H1 (cell line): ENCODE data around the gene SIGLEC12. TPM values are rescaled to one million over a fixed set of nuclear protein-coding genes. Genes with fewer than 3 reads are reported as not detected.

Experiments used
- CTCF ChIA-PET: fragments of 300-600 bp; sonication (Branson Sonifier 250); formaldehyde crosslinking; loops from one replicate; lab custom pipeline; 2021; ENCODE audit not compliant: partially characterized antibody; lab: Charles Lee
- POLR2A ChIA-PET: fragments of 300-600 bp; sonication (Branson Sonifier 250); formaldehyde crosslinking; loops from one replicate; lab custom pipeline; 2021; ENCODE audit warnings: inconsistent platforms; ENCODE audit not compliant: partially characterized antibody; lab: Charles Lee
- DNase-seq, 2 experiments: peaks; one replicate each; pipeline versions ENCODE4 v3.0.0 to v3.0.0-alpha.2; 2010 to 2022; ENCODE audit warnings: low spot score in 2 of 2, low read depth in 1 of 2, mixed read lengths in 1 of 2
- FAIRE-seq: peaks from 2 replicates; lab custom pipeline; 2011; peaks lifted over from hg19 to GRCh38; lab: Jason Lieb, UNC
- H2AFZ ChIP-seq: 2 replicates; pipeline ENCODE4 v1.8.1; 2012; ENCODE audit warnings: low read length, inconsistent platforms
- H2AK5ac ChIP-seq: 2 replicates; pipeline ENCODE4 v1.6.1; 2013; ENCODE audit warnings: low read depth, low read length
- H2BK120ac ChIP-seq: replicated peaks from 2 replicates; pipeline ENCODE3; 2013; ENCODE audit warnings: low read depth, low read length, inconsistent platforms
- H2BK12ac ChIP-seq: 2 replicates; pipeline ENCODE4 v1.6.1; 2013; ENCODE audit warnings: low read depth, low read length
- H2BK15ac ChIP-seq: 2 replicates; pipeline ENCODE4 v1.6.1; 2013; ENCODE audit warnings: low read length
- H2BK20ac ChIP-seq: 2 replicates; pipeline ENCODE4 v1.6.1; 2013; ENCODE audit warnings: low read length
- H2BK5ac ChIP-seq: 2 replicates; pipeline ENCODE4 v1.6.1; 2013; ENCODE audit warnings: low read depth, low read length
- H3K14ac ChIP-seq: 2 replicates; pipeline ENCODE4 v1.6.1; 2013; ENCODE audit warnings: inconsistent platforms; ENCODE audit not compliant: insufficient read length
- H3K18ac ChIP-seq: 2 replicates; pipeline ENCODE4 v1.6.1; 2013; ENCODE audit warnings: low read length; ENCODE audit errors: extremely low read depth
- H3K23ac ChIP-seq: 2 replicates; pipeline ENCODE4 v1.6.1; 2013; ENCODE audit warnings: inconsistent platforms; ENCODE audit not compliant: insufficient read length
- H3K23me2 ChIP-seq: 2 replicates; pipeline ENCODE4 v1.6.1; 2013; ENCODE audit warnings: low read depth, low read length
- H3K27ac ChIP-seq: 2 replicates; pipeline ENCODE4 v1.6.1; 2011; ENCODE audit warnings: low read depth, low read length, inconsistent platforms
- H3K27me3 ChIP-seq, 4 experiments: replicated peaks in 1 of 4; 1 replicate in 1 of 4; 2 replicates in 3 of 4; pipeline versions ENCODE4 v1.6.1 to v1.8.1; 2011 to 2013; ENCODE audit warnings: low read length in 3 of 4, mild to moderate bottlenecking in 3 of 4, inconsistent platforms in 2 of 4, mixed read lengths in 2 of 4, moderate library complexity in 1 of 4; ENCODE audit not compliant: control insufficient read depth in 3 of 4, insufficient read depth in 3 of 4; ENCODE audit errors: extremely low read depth in 1 of 4
- H3K36me3 ChIP-seq, 4 experiments: 2 replicates each; pipeline versions ENCODE4 v1.6.1 to v1.8.1; 2011 to 2013; ENCODE audit warnings: mild to moderate bottlenecking in 4 of 4, low read length in 3 of 4, moderate library complexity in 2 of 4, control low read depth in 1 of 4, inconsistent platforms in 1 of 4; ENCODE audit not compliant: insufficient read depth in 4 of 4, control insufficient read depth in 2 of 4
- H3K4ac ChIP-seq: replicated peaks from 2 replicates; pipeline ENCODE3; 2013; ENCODE audit warnings: low read length, low read depth, mixed read lengths, inconsistent platforms; ENCODE audit not compliant: insufficient read length
- H3K4me1 ChIP-seq, 4 experiments: replicated peaks in 1 of 4; 1 replicate in 1 of 4; 2 replicates in 3 of 4; pipeline versions ENCODE4 v1.6.1 to v1.8.1; 2011 to 2013; ENCODE audit warnings: low read length in 3 of 4, inconsistent platforms in 2 of 4, mixed read lengths in 1 of 4; ENCODE audit not compliant: insufficient read depth in 4 of 4, control insufficient read depth in 3 of 4
- H3K4me2 ChIP-seq, 2 experiments: 2 replicates each; pipeline versions ENCODE4 v1.6.1 to v1.8.1; 2011 to 2013; ENCODE audit warnings: low read depth in 2 of 2, low read length in 2 of 2, control low read depth in 1 of 2, inconsistent platforms in 1 of 2, mild to moderate bottlenecking in 1 of 2; ENCODE audit not compliant: insufficient read depth in 1 of 2
- H3K4me3 ChIP-seq, 4 experiments: fragments of 200-600, 300-600 bp in 1 of 4; sonication (generic), shearing (Covaris generic), sonication (Bioruptor Twin) in 1 of 4; 2 replicates each; pipeline versions ENCODE4 v1.5.1 to v1.8.1; 2011 to 2016; ENCODE audit warnings: low read length in 4 of 4, low read depth in 3 of 4, control low read depth in 2 of 4, inconsistent platforms in 2 of 4, mild to moderate bottlenecking in 2 of 4, mixed read lengths in 1 of 4, moderate library complexity in 1 of 4; ENCODE audit not compliant: insufficient read depth in 2 of 4; ENCODE audit errors: extremely low read depth in 1 of 4
- H3K56ac ChIP-seq: replicated peaks from 2 replicates; pipeline ENCODE3; 2013; ENCODE audit warnings: low read depth, mild to moderate bottlenecking, mixed read lengths, low read length, inconsistent platforms; ENCODE audit not compliant: insufficient read length
- H3K79me1 ChIP-seq: 2 replicates; pipeline ENCODE4 v1.6.1; 2013; ENCODE audit warnings: low read depth, low read length, control low read depth
- H3K79me2 ChIP-seq, 2 experiments: 2 replicates each; pipeline versions ENCODE4 v1.6.1 to v1.8.1; 2012 to 2013; ENCODE audit warnings: low read length in 2 of 2, mild to moderate bottlenecking in 2 of 2, inconsistent platforms in 1 of 2; ENCODE audit not compliant: insufficient read depth in 2 of 2, control insufficient read depth in 1 of 2
- H3K9ac ChIP-seq, 4 experiments: replicated peaks in 1 of 4; 1 replicate in 1 of 4; 2 replicates in 3 of 4; pipeline versions ENCODE4 v1.6.1 to v1.8.1; 2011 to 2013; ENCODE audit warnings: low read depth in 3 of 4, low read length in 3 of 4, control low read depth in 2 of 4, mild to moderate bottlenecking in 2 of 4, moderate library complexity in 2 of 4, inconsistent platforms in 1 of 4; ENCODE audit errors: extremely low read depth in 1 of 4
- H3K9me3 ChIP-seq, 2 experiments: 2 replicates each; pipeline versions ENCODE4 v1.6.1 to v1.8.1; 2012 to 2013; ENCODE audit warnings: mild to moderate bottlenecking in 2 of 2, moderate library complexity in 2 of 2, control low read depth in 1 of 2, inconsistent platforms in 1 of 2, low read depth in 1 of 2, low read length in 1 of 2, mixed read lengths in 1 of 2; ENCODE audit not compliant: insufficient read depth in 2 of 2
- H4K20me1 ChIP-seq, 2 experiments: replicated peaks in 1 of 2; 2 replicates each; pipeline versions ENCODE3 to v1.8.1; 2011 to 2013; ENCODE audit warnings: inconsistent platforms in 2 of 2, low read length in 2 of 2, mild to moderate bottlenecking in 1 of 2; ENCODE audit not compliant: insufficient read depth in 2 of 2, control insufficient read depth in 1 of 2
- H4K5ac ChIP-seq: 2 replicates; pipeline ENCODE4 v1.6.1; 2013; ENCODE audit warnings: low read length, low read depth, mixed read lengths, inconsistent platforms; ENCODE audit not compliant: insufficient read length
- H4K8ac ChIP-seq: 2 replicates; pipeline ENCODE4 v1.8.0; 2013; ENCODE audit warnings: mild to moderate bottlenecking, moderate library complexity, low read length, inconsistent platforms; ENCODE audit not compliant: insufficient read depth; ENCODE audit errors: extremely low read depth
- H4K91ac ChIP-seq: replicated peaks from 2 replicates; pipeline ENCODE3; 2013; ENCODE audit warnings: low read length, mixed read lengths, inconsistent platforms; ENCODE audit not compliant: insufficient read length
- CBX5 ChIP-seq: fragments of 300-800, 300-1000 bp; sonication (generic); IDR thresholded peaks from 2 replicates; pipeline ENCODE4 v1.7.1; 2016; ENCODE audit warnings: antibody characterized with exemption, low read length, low read depth
- CHD1 ChIP-seq: IDR thresholded peaks from 2 replicates; pipeline ENCODE4 v1.6.1; 2012; ENCODE audit warnings: low read depth, low read length, improper control_type of control experiment
- CREB1 ChIP-seq: IDR thresholded peaks from 2 replicates; pipeline ENCODE4 v1.6.1; 2012; ENCODE audit warnings: inconsistent platforms
- FOSL1 ChIP-seq: IDR thresholded peaks from 2 replicates; pipeline ENCODE4 v1.6.1; 2011; ENCODE audit warnings: mild to moderate bottlenecking, low read depth, low read length, moderate library complexity; ENCODE audit not compliant: insufficient read depth
- HDAC2 ChIP-seq, 2 experiments: fragments of 300-600 bp in 1 of 2; sonication (generic) in 1 of 2; IDR thresholded peaks; 2 replicates each; pipeline ENCODE4 v1.6.1; 2011 to 2012; ENCODE audit warnings: low read depth in 2 of 2, low read length in 2 of 2, mild to moderate bottlenecking in 2 of 2, moderate library complexity in 2 of 2, borderline replicate concordance in 1 of 2, inconsistent platforms in 1 of 2
- MAX ChIP-seq: IDR thresholded peaks from 2 replicates; pipeline ENCODE4 v1.6.1; 2012; ENCODE audit warnings: inconsistent platforms
- NANOG ChIP-seq: IDR thresholded peaks from 2 replicates; pipeline ENCODE4 v1.6.1; 2011; ENCODE audit warnings: low read length, low read depth, mild to moderate bottlenecking, inconsistent platforms; ENCODE audit not compliant: insufficient read depth, poor library complexity, severe bottlenecking
- POU5F1 ChIP-seq: IDR thresholded peaks from 2 replicates; pipeline ENCODE4 v1.6.1; 2011; ENCODE audit warnings: low read depth, mild to moderate bottlenecking, low read length, moderate library complexity
- SUZ12 ChIP-seq: fragments of 200-600 bp; sonication (generic); IDR thresholded peaks from 2 replicates; pipeline ENCODE4 v1.6.1; 2012; ENCODE audit warnings: mild to moderate bottlenecking, inconsistent platforms, low read length, moderate library complexity, mixed read lengths
- TAF1 ChIP-seq: IDR thresholded peaks from 2 replicates; pipeline ENCODE4 v1.6.1; 2011; ENCODE audit warnings: mild to moderate bottlenecking, low read depth, low read length
- TCF12 ChIP-seq: IDR thresholded peaks from 2 replicates; pipeline ENCODE4 v1.6.1; 2011; ENCODE audit warnings: low read depth, mild to moderate bottlenecking, low read length
- USF2 ChIP-seq: IDR thresholded peaks from 2 replicates; pipeline ENCODE4 v1.6.1; 2011; ENCODE audit warnings: low read length, improper control_type of control experiment
- ZNF274 ChIP-seq: IDR thresholded peaks from 2 replicates; pipeline ENCODE4 v1.7.0; 2012; ENCODE audit warnings: low read length, borderline replicate concordance; ENCODE audit errors: extremely low read depth
- WGBS, 2 experiments: shearing (Covaris generic) in 1 of 2; methylation state at CpG; one replicate each; pipeline versions ENCODE4 v1.1.6 to v1.1.7; 2013 to 2015; ENCODE audit warnings: low lambda C conversion rate in 2 of 2, mixed read lengths in 2 of 2, inconsistent platforms in 1 of 2, low coverage in 1 of 2, missing lambda C conversion rate in 1 of 2; ENCODE audit not compliant: insufficient replicate concordance in 2 of 2, insufficient coverage in 1 of 2, insufficient read length in 1 of 2; ENCODE audit errors: extremely low coverage in 1 of 2, missing lambda C conversion rate in 1 of 2; 5-methylcytosine and 5-hydroxymethylcytosine counted together
- polyA plus RNA-seq, 7 experiments: library from polyadenylated mRNA; depleted of rRNA in 3 of 7; stranded (reverse) in 5 of 7; unstranded in 2 of 7; fragments of >200 nt in 5 of 7; fragments of 200-250 nt in 2 of 7; gene quantifications; 1 replicate in 5 of 7; 2 replicates in 1 of 7; 4 replicates in 1 of 7; pipeline versions ENCODE4 v1.2.1 to v1.2.3, GENCODE V29; 2011 to 2013; ENCODE audit warnings: missing spikeins in 2 of 7, mixed read lengths in 2 of 7
- total RNA-seq: library from RNA; stranded (reverse); fragmentation: NEBNext Ultra II Directional; extraction: Animal tissue kit (Norgen Biotek cat#: 25700); gene quantifications from 2 replicates; pipeline ENCODE4 v1.2.1, GENCODE V29; 2021

Gene SIGLEC12
- total and polyA plus RNA-seq, 2 of the 8 experiments (the other 6 are each of a cell fraction or from before 2014, with no cell fraction given) = not detected

GRCh38 chr19:51466723-51467122, 34.9 kb downstream of the SIGLEC12 start:
- Histone ChIP-seq H3K4ac (no peak overlapping the region), H4K91ac (no peak overlapping the region), H3K9ac (no peak overlapping the region), H3K56ac (no peak overlapping the region), H3K79me1 (no peaks in the 10 kb centered on the region), H3K18ac (no peak overlapping the region), H3K36me3 (no peaks in the 10 kb centered on the region), H3K23ac (no peak overlapping the region), H3K4me2 (no peak overlapping the region), H2BK15ac (no peak overlapping the region), H3K14ac (no peak overlapping the region), H3K27me3 (no peaks in the 10 kb centered on the region; a peak in 1 of 7 replicates), H2BK20ac (no peak overlapping the region), H3K4me3 (no peak overlapping the region), H4K5ac (no peak overlapping the region), H3K27ac (no peak overlapping the region), H3K23me2 (no peaks in the 10 kb centered on the region), H2BK12ac (no peak overlapping the region), H3K79me2 (no peaks in the 10 kb centered on the region), H2BK5ac (no peak overlapping the region), H2BK120ac (no peak overlapping the region), H2AFZ (no peak overlapping the region), H2AK5ac (no peak overlapping the region), H3K9me3 (peaks cover 10 to 31% of the 10 kb centered on the region in 2 experiments; a peak in 3 of 4 replicates), H4K8ac (no peak overlapping the region), H4K20me1 (no peaks in the 10 kb centered on the region), H3K4me1 (no peaks in the 10 kb centered on the region)
- DNase-seq (no peak), FAIRE-seq (no peak)
- ChIA-PET CTCF (interaction anchor here (0.8 to 1.2 kb wide), 4 partner anchors 17 to 298 kb away, joined by 3 to 4 read pairs (median 3); no protein-coding TSS in a partner anchor), POLR2A (no interaction called here)
- 63% methylated on average over 3 of the region's 3 CpGs; no CpG with 5 or more reads in 1 of the 2 experiments for WGBS, 2 experiments
- TF ChIP-seq FOSL1 = no peak
- no peak for TF ChIP-seq ZNF274
- no peak for TF ChIP-seq CBX5
- TF ChIP-seq TAF1 = no peak
- TF ChIP-seq POU5F1 = no peak
- TF ChIP-seq CHD1 = no peak
- TF ChIP-seq MAX = no peak
- no peak for TF ChIP-seq SUZ12
- no peak for TF ChIP-seq HDAC2 (IDR thresholded peaks at IDR 0.05; ENCODE audit: borderline replicate concordance in 1 of 2, low read depth in 2 of 2, low read length in 2 of 2)
- no peak for TF ChIP-seq NANOG
- TF ChIP-seq TCF12 = no peak
- TF ChIP-seq CREB1 = no peak
- TF ChIP-seq USF2 = no peak
